ENCODE data around the gene ART5. TPM values are rescaled to one million over a fixed set of nuclear protein-coding genes. Genes with fewer than 3 reads are reported as not detected.
"Not testable (repeated sequence)": the region's sequence is repeated elsewhere in the genome, so short reads cannot be mapped to it uniquely, and the experiment has no call there.

ART5 gene
- total and polyA plus RNA-seq, 9 donors = 1.3 to 6.5 (median 3.7) TPM

DNA sequence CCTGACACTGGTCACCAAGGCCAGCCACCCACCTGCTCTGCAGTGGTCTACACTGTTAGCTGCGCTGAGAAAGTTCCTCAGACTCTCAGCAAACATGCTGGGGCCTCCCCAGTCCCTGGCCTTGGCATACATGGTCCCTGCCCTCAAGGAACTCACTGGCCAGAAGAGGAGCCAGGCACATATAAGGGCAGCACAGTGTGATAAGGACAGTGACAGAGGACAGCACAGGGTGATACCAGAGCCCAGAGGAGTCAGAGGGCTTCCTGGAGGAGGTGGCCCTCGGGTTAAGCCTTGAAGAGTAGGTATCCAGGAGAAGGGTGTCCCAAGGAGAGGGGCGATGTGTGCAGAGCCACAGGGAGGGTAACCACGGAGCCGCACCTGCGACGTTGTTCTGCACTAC is 3.8 kb upstream of the ART5 start:
- H3K9me3 ChIP-seq = no peaks in the 10 kb centered on the region
- no peaks in the 10 kb centered on the region for H3K36me3 ChIP-seq
- H3K4me3 ChIP-seq = no peak overlapping the region
- WGBS, 3 donors = 81 to 85% (median 83%) methylated on average over 7 of the region's 7 CpGs
- DNase-seq = no peak
- TF ChIP-seq, protein P1, sequence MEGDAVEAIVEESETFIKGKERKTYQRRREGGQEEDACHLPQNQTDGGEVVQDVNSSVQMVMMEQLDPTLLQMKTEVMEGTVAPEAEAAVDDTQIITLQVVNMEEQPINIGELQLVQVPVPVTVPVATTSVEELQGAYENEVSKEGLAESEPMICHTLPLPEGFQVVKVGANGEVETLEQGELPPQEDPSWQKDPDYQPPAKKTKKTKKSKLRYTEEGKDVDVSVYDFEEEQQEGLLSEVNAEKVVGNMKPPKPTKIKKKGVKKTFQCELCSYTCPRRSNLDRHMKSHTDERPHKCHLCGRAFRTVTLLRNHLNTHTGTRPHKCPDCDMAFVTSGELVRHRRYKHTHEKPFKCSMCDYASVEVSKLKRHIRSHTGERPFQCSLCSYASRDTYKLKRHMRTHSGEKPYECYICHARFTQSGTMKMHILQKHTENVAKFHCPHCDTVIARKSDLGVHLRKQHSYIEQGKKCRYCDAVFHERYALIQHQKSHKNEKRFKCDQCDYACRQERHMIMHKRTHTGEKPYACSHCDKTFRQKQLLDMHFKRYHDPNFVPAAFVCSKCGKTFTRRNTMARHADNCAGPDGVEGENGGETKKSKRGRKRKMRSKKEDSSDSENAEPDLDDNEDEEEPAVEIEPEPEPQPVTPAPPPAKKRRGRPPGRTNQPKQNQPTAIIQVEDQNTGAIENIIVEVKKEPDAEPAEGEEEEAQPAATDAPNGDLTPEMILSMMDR (IDR thresholded peaks at IDR 0.05) = no peak
- no peak for TF ChIP-seq POLR2A (IDR thresholded peaks at IDR 0.05)
- TF ChIP-seq EP300 (IDR thresholded peaks at IDR 0.05) = no peak
- intact Hi-C loops (cut with DNase I) = no loop called here
- H3K4me1 ChIP-seq (ENCODE audit: insufficient read depth) = peaks cover 6% of the 10 kb centered on the region
- no peaks in the 10 kb centered on the region for H3K27me3 ChIP-seq
- H3K27ac ChIP-seq = no peak overlapping the region

DNA sequence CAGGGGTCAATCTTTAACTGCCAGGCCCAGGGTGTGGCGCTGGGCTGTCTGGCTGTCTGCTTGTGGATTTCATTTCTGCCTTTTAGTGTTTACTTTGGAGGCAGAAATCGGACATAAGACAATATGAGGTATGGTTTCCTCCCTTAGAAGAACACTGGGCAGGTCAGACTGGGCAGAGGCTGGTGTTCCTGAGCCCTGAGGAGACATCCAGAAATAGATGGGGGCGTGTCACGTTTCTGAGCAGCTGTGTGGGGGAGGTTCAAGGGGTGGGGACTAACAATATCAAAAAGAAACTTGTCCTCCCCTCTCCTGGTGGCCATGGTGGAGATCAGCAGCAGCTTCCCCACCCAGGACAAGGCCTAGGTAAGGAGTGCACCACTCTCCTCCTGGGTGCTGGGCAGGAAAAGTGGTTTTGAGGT is 3.0 kb upstream of the ART5 start, which contains the start of gene ART1:
ART1 (plus strand) TSS at position 312 of the 419 bp plus-strand sequence. CDS start 14,086 bp downstream, outside the sequence.
- Histone ChIP-seq H3K36me3 (no peaks in the 10 kb centered on the region), H3K9me3 (no peaks in the 10 kb centered on the region), H3K4me3 (no peak within 1 kb of the TSS), H3K27ac (no peak within 1 kb of the TSS), H3K4me1 (ENCODE audit: insufficient read depth) (peaks cover 6% of the 10 kb centered on the region), H3K27me3 (no peaks in the 10 kb centered on the region)
- no peak for TF ChIP-seq POLR2A (IDR thresholded peaks at IDR 0.05)
- TF ChIP-seq, protein P1 (IDR thresholded peaks at IDR 0.05) = no peak
- TF ChIP-seq EP300 (IDR thresholded peaks at IDR 0.05) = no peak
- intact Hi-C loops (cut with DNase I) = no loop called here
- WGBS, 3 donors = 63 to 73% (median 68%) methylated on average over 4 of the region's 4 CpGs
- DNase-seq = no peak

GRCh38 chr11:3643102-3643546 is 1.3 kb upstream of the ART5 start:
- intact Hi-C loops (cut with DNase I); H3K4me1 ChIP-seq (ENCODE audit: insufficient read depth); H3K27ac ChIP-seq; H3K27me3 ChIP-seq; H3K9me3 ChIP-seq; H3K36me3 ChIP-seq: not testable (repeated sequence)
- WGBS, 3 donors = 23 to 27% (median 25%) methylated on average over 11 of the region's 11 CpGs
- peak in 2 of 5 donors; percentile 27 to 39 for DNase-seq
- H3K4me3 ChIP-seq = peak overlapping the region; percentile 15

- peak overlapping the region; percentile 39 to 78 for H3K27ac ChIP-seq
- no peaks in the 10 kb centered on the region for H3K27me3 ChIP-seq
- 1% methylated on average over 38 to 55 of the region's 55 CpGs for WGBS, 3 donors
- H3K9me3 ChIP-seq = no peaks in the 10 kb centered on the region
- H3K4me1 ChIP-seq (ENCODE audit: insufficient read depth) = peaks cover 6% of the 10 kb centered on the region
- peak; percentile 34 for TF ChIP-seq POLR2A (IDR thresholded peaks at IDR 0.05)
- no peak for TF ChIP-seq EP300 (IDR thresholded peaks at IDR 0.05)
- H3K4me3 ChIP-seq = peak overlapping the region; percentile 51
- intact Hi-C loops (cut with DNase I) = no loop called here
- H3K36me3 ChIP-seq = no peaks in the 10 kb centered on the region
- DNase-seq = peak; percentile 89 to 93 (median 92)
These were observed 519 bp upstream of the ART5 start for GRCh38 chr11:3642071-3642951.

GRCh38 chr11:3641191-3641590 is 601 bp downstream of the ART5 start:
- no peak overlapping the region for H3K4me3 ChIP-seq
- WGBS, 3 donors = 51 to 61% (median 52%) methylated on average over 8 of the region's 8 CpGs
- H3K36me3 ChIP-seq = no peaks in the 10 kb centered on the region
- intact Hi-C loops (cut with DNase I) = no loop called here
- peak overlapping the region in 1 of 2 donors; percentile 78 for H3K27ac ChIP-seq
- H3K4me1 ChIP-seq (ENCODE audit: insufficient read depth) = peaks cover 6% of the 10 kb centered on the region
- TF ChIP-seq, protein P1 (IDR thresholded peaks at IDR 0.05) = no peak
- TF ChIP-seq EP300 (IDR thresholded peaks at IDR 0.05) = no peak
- H3K9me3 ChIP-seq = no peaks in the 10 kb centered on the region
- peak in 1 of 5 donors; percentile 32 for DNase-seq
- no peaks in the 10 kb centered on the region for H3K27me3 ChIP-seq

All from ovary (tissue), 9 donors.